ENCODE measurements around the gene APCDD1L. TPM values are rescaled to one million over a fixed set of nuclear protein-coding genes. Genes with fewer than 3 reads are reported as not detected.
"Not testable (repeated sequence)": the region's sequence is repeated elsewhere in the genome, so short reads cannot be mapped to it uniquely, and the experiment has no call there.

The APCDD1L gene
- total RNA-seq, 1 experiment from 2014 or later = not detected

GRCh38 chr20:58414216-58414615, 101.0 kb downstream of the APCDD1L start:
- not testable (repeated sequence) for H3K27ac ChIP-seq (ENCODE audit: low read length); H3K27me3 ChIP-seq (ENCODE audit: low read length); DNase-seq; H3K9me2 ChIP-seq (replicated peaks; ENCODE audit: insufficient read depth, low read length); H3K4me3 ChIP-seq (ENCODE audit: low read length); H3K4me2 ChIP-seq (ENCODE audit: low read depth, low read length, poor library complexity, severe bottlenecking); H4K20me1 ChIP-seq (ENCODE audit: insufficient read depth, low read depth, low read length); H3K9ac ChIP-seq (ENCODE audit: low read length); H2AFZ ChIP-seq (ENCODE audit: low read length); H3K9me3 ChIP-seq (ENCODE audit: low read length)
- Histone ChIP-seq H3K36me3 (ENCODE audit: insufficient read depth, low read length) (peaks cover 12% of the 10 kb centered on the region), H3K4me1 (ENCODE audit: low read length) (peaks cover 17% of the 10 kb centered on the region), H3K79me2 (ENCODE audit: low read length) (peaks cover 80% of the 10 kb centered on the region)

Other genes with a start within 250 kb of the APCDD1L start
- gene RAB22A, start 205.7 kb downstream of the APCDD1L start, total RNA-seq (2014; rRNA removed; shearing (Covaris generic); ENCODE audit: low replicate concordance) = 10.8 and 11.8 TPM in 2 replicates
- 11.1 and 12.8 TPM in 2 replicates for gene VAPB, start 126.2 kb downstream of the APCDD1L start, total RNA-seq (2014; rRNA removed; shearing (Covaris generic); ENCODE audit: low replicate concordance)
- gene STX16, start 135.9 kb upstream of the APCDD1L start, total RNA-seq (2014; rRNA removed; shearing (Covaris generic); ENCODE audit: low replicate concordance) = 58.3 and 71.9 TPM in 2 replicates
- gene NPEPL1, start 177.4 kb upstream of the APCDD1L start, total RNA-seq (2014; rRNA removed; shearing (Covaris generic); ENCODE audit: low replicate concordance) = 16.8 and 30.5 TPM in 2 replicates

All from Karpas-422 (cell line).